HG03159 (cell line): Measurements from ENCODE around the gene MYL5.
"Not testable (repeated sequence)": the region's sequence is repeated elsewhere in the genome, so short reads cannot be mapped to it uniquely, and the experiment has no call there.

ENCODE experiments used
- ATAC-seq: cut with Tn5 transposase; IDR thresholded peaks from one replicate; pipeline ENCODE4 v1.9.1; 2021; ENCODE audit warnings: mild to moderate bottlenecking, moderate library complexity; ENCODE audit not compliant: unreplicated experiment

The MYL5 gene

DNA sequence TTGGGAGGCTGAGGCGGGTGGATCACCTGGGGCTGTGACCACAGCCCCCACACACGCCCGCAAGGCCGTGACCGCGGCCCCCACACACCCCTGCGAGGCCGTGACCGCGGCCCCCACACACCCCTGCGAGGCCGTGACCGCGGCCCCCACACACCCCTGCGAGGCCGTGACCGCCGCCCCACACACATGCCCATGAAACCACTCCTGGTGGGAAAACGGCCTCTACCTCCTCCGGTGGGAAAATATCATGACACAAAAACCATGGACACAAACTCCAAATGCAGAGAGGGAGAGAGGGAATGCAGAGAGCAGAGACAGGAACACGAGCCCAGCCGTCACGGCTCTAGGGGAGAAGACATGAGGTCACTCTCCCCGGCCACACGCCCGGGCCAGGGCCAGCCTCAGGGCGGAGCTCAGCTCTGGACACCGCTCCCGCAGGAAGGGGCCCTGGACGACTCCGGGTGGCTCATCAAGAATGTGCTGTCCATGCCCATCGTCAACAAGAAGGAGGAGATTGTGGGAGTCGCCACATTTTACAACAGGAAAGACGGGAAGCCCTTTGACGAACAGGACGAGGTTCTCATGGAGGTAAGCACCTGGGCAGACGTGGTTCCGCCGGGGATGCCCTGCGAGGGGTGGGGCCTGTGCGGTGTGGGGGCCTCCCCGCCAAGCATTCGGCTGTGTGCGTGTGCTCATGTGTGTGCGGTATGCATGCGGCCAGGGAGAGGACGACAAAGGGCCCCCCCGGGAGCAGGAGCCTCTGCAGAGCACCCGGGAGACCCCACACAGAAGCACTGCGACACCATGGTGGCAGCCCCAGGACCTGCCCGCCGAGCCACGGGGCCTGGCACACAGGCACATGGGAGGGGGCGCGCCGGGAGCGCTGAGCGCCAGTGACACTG, 17.7 kb upstream of the MYL5 start:
- ATAC-seq: no peak

DNA sequence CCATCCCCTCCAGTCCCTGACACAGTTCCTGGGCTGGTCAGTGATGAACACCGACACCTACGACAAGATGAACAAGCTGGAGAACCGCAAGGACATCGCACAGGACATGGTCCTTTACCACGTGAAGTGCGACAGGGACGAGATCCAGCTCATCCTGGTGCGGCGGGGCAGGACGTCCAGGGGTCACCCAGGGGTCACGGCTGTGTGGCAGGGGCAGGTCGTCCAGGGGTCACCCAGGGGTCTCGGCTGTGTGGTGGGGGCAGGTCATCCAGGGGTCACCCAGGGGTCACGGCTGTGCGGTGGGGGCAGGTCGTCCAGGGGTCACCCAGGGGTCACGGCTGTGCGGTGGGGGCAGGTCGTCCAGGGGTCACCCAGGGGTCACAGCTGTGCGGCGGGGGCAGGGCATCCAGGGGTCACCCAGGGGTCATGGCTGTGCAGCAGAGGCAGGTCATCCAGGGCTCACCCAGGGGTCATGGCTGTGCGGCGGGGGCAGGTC, 17.0 kb upstream of the MYL5 start:
- no peak for ATAC-seq

- ATAC-seq: no peak
Measured at GRCh38 chr4:657834-658667, 16.3 kb upstream of the MYL5 start.

DNA sequence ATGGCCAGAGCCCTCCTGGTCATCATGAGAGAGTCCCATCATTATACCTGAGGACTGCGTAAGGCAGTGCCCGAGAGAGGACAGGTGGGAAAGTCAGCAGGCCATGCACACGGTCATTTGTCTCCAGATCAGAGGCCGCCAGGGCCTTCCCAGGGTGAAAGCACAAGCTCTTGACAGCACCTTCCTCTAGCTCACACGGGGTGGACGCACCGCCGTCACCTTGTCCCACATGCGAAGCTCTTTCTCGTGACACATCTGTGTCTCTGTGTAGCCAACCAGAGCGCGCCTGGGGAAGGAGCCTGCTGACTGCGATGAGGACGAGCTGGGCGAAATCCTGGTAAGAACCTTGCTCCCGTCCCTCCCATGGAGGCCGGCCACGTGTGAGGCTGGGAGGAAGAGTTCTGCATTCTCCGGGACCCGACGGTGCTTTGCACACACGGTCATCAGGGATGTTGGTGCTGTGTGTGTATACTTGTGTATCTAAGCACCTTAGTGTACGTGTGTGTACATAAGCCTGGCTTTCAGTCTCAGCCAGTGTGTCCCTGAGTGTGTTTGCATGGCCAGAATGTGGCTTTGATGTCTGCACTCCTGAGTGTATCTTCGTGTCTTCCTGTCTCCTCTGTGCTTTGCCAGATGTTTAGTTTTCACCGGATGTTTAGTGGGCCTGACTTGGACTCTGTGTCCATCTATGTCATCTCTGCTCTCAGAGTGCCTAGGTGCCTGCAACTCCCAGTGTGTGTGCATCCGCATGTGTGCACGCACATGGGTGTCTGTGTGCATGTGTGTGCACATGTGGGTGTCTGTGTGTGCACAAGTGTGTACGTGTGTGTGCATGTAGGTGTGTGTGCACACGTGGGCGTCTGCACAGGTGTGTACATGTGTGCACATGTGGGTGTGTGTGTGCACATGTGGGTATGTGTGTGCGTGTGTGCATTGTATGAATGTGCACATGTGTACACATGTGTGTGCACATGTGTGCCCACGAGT, 15.4 kb upstream of the MYL5 start:
- no peak for ATAC-seq

DNA sequence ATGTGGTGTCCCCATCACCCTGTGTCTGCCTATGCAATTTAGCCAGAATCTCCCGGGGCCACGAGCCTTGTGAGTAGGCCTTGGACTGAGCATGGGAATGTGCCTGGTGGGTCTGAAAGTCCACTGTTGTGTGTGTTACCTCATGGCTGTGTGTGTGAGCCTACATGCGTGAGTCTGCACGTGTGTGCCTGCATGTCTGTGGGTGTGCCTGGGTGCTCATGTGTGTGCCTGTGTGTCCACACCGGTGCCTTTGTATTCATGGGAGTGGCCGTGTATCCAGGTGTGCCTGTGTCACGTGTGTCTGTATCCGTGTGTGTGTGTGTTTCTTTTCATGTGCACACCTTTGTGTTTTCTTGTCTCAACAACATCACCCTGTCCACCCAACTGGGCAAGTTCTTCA, 14.5 kb upstream of the MYL5 start:
- no peak for ATAC-seq

GRCh38 chr4:660401-660800, 13.9 kb upstream of the MYL5 start:
- no peak for ATAC-seq

DNA sequence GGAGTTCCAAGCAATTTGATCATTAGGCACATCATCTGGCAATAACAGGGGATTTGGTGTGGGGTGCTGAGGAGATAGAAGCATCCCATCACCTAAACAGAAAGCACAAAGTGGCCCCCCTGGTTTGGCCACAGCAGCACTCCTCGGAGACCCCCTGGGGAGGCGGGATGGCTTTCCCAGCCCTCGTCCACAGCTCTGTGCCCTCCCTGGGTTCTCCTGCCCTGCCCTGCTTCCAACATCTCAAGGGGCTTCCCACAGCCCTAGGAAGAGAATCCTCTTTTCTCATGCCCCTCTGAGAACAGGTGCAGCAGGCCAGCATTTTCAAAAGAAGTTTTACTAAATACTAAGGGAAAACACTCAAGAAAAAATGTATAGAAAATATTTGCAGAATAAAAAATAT, 13.1 kb upstream of the MYL5 start:
- no peak for ATAC-seq

DNA sequence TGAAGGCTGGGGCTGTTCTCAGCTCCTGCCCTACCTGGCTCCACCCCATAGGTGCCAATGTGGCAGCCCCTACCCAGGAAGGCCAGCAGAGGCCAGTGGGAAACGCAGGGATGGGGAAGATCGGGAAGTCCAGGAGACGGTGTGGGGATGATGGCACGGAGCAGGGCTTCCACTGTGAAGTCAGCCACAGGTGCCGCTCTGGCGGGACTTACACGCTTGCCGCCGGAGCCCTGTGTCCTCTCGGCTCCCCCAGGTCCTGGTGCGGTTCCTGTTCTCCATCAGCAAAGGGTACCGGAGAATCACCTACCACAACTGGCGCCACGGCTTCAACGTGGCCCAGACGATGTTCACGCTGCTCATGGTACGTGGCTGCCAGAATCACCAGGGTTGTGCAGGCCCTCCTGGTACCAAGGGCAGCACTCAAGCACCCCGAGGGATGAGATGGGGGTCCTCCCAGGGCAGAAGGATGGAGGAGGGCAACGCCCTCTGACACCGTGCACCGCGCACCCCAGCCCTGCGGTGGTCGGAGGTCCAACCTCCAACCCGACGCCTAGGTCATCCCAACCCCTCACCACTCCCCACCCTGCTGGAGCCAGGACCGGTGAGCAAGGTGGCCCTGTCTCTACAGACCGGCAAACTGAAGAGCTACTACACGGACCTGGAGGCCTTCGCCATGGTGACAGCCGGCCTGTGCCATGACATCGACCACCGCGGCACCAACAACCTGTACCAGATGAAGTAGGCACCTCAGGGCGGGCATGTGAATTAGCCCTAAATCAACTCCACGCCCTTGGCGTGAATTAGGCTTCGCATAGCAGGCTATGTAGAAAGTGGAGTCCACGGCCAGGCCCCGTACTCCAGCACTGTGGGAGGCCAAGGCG, 12.2 kb upstream of the MYL5 start:
- ATAC-seq: no peak

DNA sequence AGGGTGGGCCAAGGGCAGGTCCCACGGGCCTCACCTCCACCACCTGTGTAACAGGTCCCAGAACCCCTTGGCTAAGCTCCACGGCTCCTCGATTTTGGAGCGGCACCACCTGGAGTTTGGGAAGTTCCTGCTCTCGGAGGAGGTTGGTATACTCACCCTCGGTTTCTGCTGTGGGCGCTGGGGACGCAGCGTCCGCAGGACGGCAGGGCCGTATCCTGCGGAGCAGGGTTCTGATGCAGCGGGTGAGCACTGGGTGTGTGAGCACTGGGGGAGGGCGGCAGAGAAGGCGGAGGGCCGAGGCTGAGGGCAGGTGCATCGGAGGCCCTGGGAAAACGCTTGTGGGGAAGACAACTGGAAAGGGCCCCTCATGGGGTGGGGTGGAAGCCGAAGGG, 11.3 kb upstream of the MYL5 start:
- ATAC-seq: no peak

DNA sequence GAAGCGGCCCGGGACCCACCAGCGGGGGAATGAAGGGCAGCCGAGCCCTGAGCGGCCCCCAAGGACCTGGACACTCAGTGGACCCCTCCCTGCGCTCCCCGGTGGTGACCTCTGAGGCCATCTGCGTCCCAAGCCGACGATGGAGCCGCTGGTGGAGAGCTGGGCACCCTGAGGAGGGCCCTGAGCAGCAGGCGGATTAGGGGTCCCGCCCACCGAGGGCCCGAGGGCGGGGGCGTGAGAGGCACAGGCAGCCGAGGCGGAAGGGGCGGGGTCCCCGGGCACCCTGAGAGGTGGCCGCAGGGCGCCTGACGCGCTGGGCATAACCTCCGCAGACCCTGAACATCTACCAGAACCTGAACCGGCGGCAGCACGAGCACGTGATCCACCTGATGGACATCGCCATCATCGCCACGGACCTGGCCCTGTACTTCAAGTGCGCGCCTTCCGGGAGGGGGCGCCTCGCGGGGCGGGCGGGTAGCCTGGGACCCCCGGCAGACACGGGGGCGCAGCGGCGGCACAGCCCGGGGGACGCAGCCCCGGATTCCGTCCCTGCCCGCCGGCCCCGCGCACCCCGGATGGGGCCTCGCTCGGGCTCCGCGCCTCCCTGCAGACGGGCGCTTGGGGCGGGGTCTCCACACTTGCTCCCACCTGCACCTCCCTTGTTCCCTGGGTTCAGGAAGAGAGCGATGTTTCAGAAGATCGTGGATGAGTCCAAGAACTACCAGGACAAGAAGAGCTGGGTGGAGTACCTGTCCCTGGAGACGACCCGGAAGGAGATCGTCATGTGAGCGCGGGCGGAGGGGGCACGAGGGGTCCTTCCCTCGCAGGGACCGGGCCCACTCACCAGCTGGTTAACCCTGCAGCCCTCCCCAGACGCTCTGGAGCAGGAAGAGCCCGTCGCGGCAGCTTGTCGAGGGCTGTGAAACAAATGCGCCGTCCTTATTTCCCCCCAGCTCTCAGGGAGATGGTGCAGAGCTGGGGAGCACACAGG, 10.6 kb upstream of the MYL5 start:
- ATAC-seq: peak; percentile 55

- no peak for ATAC-seq
Measured at GRCh38 chr4:664713-665231, 9.6 kb upstream of the MYL5 start.

DNA sequence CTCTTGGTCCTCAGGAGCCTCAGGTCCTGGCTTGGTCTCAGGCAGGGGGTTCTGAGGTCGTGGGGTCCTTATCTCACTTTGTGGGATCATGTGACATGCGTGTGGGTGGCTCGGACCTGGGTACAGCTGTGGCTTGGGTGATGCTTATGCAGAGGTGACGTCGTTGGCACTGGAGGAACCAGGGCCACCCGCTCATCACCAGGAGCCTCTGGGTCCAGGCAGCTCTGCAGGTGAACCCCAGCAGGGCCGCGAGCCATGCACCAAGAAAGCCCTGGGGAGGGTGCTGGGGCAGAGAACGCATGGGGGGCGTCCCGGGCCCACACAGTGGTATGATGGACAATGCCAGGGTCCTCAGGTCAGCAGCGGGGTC, 9.0 kb upstream of the MYL5 start:
- ATAC-seq: no peak

GRCh38 chr4:665751-666435, 8.4 kb upstream of the MYL5 start:
- ATAC-seq: no peak

DNA sequence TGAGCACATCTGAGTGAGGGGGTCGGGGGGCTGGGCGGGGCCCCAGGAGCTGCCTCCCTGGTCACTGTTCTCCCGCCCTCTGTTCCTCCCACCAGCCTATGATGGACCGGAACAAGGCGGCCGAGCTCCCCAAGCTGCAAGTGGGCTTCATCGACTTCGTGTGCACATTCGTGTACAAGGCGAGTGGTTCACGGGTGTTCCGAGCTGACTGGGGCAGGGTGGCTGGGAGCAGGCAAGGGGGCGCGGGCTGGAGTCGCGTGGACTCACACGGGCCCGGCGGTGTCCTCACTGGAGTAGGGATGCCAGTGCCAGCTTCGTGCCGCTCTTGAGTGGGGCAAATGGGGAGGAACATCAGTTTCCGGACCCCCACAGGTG, 7.9 kb upstream of the MYL5 start:
- ATAC-seq: no peak

DNA sequence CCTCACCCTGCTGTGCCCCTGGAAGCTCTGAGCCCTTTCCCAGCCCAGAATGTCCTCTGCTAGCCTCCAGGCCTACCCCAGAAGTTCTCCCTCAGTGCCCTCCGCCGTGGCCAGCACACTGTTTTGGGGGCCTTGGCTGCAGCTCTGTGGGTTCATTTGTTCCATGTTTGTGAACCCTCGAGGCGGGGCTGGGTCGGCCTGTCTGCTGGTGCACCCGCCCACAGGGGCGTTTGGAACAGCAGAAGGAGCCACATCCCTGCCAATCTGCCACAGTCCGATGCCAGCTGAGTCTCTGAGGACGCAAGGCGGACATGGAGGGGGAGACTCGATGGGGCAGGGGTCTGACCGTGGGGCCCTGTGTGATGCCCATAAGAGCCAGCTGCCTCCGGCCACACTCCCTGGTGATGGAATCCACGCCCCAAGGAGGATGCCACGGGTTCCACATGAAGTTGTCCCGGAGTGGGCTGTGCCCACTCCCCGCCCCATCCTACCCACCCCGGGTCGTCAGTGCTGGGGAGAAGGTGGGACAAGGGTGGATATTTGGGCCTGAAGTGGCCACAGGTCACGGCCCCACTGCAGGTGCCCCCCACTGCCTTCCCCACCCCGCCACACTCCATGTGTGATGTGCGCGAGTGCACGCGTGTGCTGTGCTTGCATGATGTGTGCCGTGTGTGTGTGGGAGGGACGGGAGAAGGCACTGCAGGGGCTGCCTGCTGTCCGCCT, 7.4 kb upstream of the MYL5 start:
- ATAC-seq: no peak

- no peak for ATAC-seq
Measured at GRCh38 chr4:667545-667925, 6.8 kb upstream of the MYL5 start.

- ATAC-seq: not testable (repeated sequence)
Measured at GRCh38 chr4:668219-668618, 6.1 kb upstream of the MYL5 start.
